GM18861 (cell line): Measurements from ENCODE around the gene CDKN1B.

Experiments used
- ATAC-seq: cut with Tn5 transposase; IDR thresholded peaks from one replicate; pipeline ENCODE4 v1.9.1; 2021; ENCODE audit not compliant: unreplicated experiment

Gene CDKN1B

DNA sequence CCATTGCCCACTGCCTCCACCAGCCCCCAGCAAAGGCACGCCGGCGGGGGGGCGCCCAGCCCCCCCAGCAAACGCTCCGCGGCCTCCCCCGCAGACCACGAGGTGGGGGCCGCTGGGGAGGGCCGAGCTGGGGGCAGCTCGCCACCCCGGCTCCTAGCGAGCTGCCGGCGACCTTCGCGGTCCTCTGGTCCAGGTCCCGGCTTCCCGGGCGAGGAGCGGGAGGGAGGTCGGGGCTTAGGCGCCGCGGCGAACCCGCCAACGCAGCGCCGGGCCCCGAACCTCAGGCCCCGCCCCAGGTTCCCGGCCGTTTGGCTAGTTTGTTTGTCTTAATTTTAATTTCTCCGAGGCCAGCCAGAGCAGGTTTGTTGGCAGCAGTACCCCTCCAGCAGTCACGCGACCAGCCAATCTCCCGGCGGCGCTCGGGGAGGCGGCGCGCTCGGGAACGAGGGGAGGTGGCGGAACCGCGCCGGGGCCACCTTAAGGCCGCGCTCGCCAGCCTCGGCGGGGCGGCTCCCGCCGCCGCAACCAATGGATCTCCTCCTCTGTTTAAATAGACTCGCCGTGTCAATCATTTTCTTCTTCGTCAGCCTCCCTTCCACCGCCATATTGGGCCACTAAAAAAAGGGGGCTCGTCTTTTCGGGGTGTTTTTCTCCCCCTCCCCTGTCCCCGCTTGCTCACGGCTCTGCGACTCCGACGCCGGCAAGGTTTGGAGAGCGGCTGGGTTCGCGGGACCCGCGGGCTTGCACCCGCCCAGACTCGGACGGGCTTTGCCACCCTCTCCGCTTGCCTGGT is at the start of gene CDKN1B:
Gene CDKN1B, plus strand, starts transcription at position 576 of the 793 bp plus-strand sequence. CDS start 472 bp downstream, outside the sequence.
- ATAC-seq: peak; percentile 29

DNA sequence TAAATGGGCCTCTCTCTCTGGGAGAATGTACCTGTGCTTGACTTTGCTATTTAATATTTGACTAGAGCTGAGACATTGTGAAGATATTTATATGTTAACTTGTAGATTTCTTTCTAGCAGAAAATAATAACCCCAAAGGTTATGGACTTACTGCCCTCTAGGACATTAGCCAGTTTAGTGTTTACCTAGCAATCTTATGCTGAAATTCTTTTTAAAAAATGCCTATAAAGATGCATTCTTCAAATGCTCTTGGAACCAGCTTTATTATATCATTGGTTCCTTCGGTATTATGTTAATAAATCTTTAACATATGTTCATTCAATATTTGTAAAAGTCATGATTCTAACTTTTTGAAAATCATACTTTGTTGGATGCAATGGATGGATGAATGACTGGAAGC is 49.2 kb upstream of the CDKN1B start:
- no peak for ATAC-seq

DNA sequence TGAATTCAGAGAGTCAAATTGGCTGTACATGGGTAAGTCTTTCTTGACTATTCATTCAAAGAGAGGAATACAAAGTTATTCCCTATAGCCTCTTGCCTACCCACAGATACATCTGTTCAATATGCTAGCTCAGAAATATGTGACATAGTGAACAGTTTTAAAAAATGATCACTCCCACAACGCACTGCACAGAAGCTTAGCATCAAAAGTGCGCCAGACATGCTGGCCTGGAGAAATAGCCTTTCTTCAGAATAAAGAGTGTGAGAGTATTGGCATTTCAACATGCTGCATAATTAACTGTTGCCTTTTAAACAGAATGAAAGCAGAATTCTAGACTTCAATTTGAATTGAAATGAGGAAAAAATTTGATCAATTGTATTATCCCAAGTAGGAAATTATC is 48.1 kb upstream of the CDKN1B start:
- ATAC-seq: no peak

DNA sequence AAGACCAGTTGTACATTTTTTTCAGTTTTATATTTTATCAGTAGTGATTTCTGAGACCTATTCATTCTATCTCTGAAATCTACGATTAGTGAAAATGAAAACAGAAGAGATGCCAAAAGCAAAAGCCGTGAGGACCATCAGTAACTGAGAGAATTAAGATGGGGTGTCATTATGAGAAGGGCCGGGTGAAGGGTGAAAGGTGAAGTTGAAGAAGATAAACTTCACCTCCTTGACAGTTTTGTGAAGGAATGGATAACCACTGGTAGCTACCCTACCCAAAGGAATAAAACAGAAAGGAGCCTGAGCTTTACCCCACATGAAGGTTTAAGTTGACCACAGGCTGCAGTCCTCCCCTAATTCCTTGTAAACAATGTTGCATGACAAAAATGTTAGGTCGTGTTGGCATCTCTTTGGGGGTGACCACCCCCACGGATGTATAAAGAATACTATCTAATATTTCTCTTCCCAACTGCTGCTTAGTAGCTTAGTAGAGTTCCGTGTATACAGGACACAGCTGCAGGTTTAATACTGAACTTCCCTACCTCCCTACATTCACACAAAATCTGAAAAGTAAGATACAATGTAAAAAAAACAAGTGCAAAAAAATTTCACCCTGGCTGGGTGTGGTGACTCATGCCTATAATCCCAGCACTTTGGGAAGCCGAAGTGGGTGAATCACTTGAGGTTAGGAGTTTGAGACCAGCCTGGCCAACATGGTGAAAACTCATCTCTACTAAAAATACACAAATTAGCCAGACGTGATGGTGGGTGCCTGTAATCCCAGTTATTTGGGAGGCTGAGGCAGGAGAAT is 45.1 kb upstream of the CDKN1B start:
- no peak for ATAC-seq

DNA sequence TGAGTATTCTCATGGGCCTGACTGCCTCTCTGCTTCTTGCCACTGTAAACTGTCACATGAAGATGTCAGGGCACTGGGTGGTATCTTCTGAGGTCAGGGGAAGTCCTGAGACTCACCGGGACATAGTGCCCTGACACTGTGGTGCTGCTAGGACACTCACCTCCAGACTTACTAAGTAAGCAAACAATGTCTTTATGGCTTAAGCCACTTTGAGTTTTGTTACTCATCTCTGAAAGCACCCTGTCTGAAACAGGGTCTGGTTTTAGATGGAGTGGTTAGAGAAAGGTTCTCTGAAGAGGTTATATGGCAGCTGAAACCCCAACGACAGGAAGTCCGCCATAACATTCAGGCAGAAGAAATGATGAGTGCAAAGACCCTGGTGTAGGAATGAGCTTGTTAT is 43.9 kb upstream of the CDKN1B start:
- ATAC-seq: peak; percentile 72

DNA sequence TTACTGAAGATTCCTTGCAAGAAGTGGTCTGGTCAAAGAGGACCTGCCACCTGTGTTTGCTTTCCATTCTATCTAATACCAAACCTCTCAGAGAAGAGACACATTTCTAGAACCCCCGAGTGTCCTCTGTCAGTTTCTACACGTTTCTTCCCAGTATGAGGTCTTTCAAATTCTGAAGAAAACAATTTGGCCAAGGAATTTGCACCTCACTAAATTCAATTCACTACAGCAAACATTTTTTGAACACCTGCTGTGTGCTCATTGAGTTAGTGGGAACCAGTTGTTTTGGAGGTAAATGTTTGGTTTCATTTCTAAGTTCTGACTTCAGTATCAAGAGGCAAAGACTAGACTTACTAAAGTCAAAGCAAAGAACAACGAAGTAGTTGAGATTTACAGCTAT is 40.6 kb upstream of the CDKN1B start:
- no peak for ATAC-seq

DNA sequence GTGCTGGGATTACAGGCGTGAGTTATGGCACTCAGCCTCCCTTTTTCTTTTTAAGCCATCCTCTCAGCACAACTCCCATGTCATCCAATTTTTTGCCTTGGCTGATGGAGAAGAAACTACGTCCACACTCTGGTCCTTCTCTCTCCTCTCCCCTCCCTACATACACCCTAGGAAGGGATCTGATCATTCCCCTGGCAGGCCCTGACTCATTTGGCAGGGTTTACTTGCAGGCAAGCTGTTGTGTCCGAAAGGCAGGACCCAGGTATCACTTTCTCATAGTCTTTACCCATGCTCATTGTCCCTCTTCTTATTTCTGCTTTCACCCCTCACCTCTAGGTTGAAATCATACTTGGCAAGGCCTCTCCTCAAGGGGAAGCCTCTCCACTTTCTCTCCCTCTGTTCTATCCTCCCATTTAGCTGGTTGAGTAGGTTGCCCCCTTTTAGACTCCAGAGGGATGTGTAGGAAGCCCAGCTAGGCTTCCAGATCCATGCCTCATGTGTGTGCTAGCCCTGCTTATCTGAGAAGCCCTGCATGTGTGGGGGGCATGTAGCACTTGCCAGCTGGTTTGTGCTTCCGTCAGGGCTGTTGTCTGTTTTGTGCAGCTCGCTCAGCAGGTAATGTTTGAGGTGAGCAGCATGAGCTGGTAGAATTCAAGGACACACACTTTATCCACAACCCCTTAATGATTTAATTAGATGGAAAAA is 36.0 kb upstream of the CDKN1B start:
- ATAC-seq: no peak

DNA sequence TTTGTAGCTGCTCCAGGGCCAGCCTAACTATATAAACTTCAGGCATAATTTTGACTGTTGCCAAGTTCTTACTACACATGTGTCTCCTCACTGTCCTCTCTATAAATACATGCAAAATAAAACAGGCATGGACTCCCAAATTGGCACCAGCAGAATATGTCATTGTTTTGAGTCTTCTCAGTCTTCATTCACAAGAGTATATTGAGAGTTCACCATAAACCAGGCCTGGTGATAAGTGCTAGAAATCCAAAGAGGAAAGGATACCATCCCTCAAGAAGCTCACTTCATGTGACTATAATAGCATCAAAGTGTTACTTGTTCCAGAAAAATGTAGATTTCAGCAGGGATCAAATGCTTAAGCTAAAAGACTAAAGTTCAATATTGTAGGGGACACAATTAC is 34.9 kb upstream of the CDKN1B start:
- ATAC-seq: no peak

DNA sequence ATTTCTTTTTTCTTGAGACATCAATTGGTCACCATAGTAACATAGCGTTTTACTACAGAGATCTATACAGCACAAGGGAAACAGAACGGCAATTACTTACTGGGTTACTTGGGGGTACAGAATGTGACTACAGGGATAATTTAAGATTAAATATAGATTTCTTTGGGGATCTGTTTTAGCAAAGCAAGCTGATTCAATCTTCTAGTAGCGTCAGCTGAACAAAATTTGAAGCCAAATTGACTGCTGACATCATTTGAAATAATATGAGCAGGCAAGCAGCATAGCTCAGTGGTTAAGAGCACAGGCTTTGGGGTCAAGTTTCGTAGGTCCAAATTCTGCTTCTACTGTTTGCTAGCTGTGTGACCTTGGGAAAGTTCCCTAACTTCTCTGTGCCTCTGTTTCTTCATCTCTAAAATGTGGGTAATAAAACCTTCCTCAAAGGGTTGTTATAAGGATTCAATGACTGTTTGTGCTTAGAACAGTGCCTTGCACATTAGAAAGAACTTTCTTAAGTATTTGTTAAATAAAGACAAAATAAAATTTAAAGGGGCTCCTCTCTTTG is 34.0 kb upstream of the CDKN1B start:
- ATAC-seq: no peak

DNA sequence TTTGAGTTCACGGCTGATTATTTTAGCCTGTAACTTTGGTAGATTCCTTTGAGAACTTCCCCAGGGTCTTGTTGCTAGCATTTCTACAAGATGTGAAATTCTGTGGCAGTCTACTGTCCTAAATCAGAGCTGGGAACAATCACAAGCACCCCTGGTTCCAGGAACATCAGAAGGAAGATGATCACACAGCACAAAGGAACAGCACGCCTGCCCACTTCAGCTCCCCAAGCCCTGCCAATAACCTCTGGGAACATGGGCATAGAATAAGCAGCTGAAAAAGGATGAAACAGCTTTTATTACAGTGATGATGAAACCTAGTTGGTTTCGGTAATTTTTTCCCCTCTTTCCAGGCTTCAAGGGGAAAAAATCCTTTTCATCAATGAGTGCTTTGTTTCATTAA is 33.4 kb upstream of the CDKN1B start:
- ATAC-seq: no peak

DNA sequence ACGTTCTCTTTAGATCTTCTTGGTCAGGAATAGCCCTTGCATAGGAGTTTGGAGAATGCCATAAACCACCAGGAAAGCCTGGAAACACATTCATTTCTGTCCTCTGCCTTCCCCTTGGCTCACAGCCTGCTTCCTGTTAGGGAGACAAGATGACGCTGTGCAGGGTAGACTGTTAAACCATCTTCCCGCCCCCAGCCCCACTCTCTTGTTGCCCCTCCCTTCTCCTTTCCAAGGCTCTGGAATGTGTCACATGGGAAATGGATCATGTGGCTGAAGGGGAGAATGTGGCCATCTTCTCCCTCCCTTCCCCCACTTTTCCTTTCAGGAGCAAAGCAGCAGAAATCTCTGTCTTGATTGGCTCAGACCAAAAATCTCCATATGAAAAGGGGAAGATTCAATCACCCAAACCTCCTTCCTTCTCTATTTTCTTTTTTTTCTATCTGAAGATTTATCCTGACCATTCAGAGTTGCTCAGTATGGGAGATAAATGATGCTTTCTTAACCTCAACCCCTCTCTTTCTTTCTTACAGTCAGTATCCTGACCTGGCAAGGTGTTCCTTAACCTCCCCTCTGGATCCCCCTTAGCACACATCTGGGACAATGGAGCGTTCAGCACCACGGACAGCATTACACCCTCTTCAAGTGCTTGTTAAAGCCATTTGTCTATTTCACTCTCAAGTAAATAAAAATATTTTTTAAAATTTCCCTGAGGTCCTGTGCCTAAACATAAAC is 32.6 kb upstream of the CDKN1B start:
- no peak for ATAC-seq

DNA sequence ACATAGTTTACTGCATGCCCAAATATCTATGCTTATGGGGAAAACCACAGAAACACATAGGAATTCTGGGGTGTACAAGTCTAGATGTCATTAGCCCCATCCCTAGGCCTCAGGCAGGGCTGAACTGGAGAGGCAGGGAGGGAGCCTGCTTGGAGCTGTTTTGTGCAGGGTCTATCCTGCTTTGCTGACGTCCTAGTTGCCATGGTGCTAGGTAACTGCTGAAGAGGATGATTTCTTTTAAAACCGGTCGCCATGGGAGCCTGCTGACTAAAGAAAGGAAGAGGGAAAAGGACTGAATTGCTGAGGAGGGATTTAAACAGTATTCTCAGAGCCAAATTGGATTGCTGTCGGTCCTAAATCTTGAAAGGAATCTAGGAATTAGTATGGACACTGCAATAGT is 31.9 kb upstream of the CDKN1B start:
- no peak for ATAC-seq

DNA sequence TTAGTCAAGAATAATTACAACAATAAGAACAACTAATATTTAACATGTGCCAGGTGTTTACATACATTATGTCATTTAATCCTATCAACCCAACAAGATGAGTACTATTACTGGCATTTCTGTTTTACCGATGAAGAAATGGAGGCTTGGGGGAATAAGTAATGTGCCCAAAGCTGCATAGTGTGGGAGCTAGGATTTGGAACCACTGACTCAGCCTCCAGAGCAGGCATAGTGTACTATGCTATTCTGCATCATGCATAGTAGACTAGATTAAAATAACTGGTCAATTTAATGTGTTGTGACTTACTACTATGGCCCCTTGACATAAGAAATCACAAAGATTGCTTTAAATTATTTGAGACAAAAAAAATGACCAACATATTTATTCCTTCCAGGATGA is 30.7 kb upstream of the CDKN1B start:
- no peak for ATAC-seq

DNA sequence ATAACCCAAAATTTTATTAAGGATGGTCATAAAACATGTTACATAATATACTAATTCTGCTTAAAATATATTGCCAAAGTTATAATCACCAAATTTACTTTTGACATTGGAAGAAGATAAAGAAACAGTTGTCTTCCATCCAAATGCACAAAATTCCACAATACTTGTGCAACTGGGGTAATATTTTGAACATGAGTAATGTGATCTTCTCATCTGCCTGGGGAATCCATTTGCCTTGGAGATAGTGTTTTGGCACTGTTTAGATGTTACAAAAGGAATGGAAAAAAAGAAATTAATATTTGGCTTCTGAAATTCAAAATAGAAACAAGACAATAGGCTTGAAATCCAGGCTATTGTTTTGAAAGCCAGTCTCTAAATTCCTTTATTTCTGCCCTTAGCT is 30.2 kb upstream of the CDKN1B start:
- ATAC-seq: no peak

DNA sequence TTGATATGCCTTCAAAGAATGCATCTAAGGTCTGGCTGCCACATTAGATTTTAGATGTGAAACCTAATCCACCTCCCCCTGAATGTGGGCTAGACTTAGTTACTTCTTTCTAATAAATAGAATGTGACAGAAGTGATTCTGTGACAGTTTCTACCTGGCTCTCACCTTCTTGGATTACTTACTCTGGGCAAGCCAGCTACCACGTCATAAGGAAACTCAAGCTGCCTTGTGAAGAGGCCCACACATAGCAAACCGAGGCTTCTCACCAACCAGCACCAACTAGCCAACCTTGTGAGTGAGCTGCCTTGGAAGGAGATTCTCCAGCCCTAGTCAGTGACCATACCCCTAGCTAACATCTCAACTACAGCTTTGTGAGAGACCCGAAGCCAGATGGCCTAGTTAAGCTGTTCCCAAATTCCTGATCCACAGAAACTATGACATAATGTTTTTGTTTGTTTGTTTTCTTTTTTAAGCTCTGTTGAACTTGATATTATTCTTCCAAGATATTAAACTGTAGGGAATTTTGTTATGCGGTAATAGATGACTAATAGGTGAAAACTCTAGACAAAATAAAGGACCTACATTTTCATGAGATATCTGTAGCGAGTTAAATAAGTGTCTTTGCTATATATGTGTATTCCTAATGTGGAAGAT is 27.4 kb upstream of the CDKN1B start:
- no peak for ATAC-seq

DNA sequence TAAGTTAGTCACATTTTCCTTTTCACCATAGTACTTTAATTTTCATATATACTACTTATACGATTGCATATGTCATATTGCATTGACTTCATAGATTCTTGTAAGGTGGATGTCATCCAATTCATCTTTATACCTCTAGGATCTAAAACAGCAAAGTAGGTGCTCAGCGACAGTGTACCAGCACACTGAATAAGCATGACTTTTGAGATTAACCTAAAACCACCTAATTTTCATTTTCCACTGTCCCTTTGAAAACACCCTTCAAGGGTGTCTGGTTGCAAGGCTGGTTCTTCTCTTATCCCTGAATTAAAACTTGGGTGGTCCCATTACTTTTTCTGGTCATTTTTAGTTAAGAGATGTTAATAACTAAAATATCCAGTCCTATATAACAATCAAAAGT is 25.6 kb upstream of the CDKN1B start:
- ATAC-seq: peak; percentile 38

DNA sequence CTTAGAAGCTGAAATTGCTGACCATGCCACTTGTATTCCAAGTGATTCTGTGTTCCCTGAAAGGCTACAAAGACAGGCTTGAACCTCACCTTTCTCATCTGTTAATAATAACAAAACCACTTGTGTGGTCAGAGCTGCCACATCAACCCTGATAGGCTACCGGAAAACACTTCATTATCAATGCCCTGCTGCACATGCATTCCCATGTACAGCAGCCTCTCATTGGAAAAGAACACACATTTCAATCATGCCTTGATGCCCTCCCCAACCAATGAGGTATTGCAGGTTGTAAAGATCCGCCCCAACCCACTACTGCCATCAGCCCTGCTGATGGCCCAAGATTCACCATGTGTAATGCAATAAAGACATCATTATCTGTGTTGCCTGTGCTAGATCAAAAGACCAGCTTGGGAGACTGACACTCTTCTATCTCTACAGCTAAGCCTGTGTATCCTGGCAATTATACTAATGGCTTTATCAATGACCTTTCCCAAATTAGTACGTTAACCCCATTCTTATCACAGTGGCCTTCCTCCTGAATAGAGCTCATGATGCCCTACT is 24.0 kb upstream of the CDKN1B start:
- ATAC-seq: no peak

DNA sequence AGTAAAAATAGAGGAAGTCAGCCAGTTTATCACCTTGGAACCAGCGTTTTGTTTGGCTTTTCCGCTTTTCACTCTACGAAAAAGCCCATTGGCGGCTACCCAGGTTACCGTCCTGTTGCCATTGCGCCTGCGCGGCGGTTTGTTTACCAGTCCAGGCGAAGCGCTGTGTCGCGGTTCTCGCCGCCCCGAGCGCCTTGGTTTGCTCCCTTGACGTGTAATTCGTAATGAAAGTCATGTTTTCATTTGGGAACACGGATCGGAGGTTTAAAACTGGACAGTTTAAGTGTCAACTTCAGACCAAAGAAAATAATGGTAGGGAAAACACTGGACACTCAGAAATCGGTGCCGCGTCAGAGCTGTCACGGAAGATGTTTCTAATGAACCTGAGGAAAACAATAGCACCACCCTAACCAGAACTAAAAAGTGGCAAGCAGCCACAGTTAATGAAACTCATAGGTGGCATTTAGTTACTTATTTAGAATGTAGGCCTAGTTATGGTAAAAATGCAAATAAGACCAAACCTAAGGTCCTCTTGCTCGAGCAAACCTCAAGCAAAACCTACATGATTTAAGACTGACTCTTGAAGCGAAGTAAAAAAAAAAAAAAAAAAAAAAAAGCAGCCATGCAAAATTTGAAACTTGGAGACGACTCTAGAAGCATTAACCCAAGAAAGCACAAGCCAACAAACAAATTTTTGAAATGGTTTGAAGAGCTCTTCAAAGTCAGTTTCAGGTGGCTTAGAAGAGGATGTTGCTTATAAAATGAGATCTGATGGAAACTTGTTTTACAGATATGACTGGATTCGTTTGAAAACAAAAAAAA is 20.4 kb upstream of the CDKN1B start:
- peak; percentile 67 for ATAC-seq

DNA sequence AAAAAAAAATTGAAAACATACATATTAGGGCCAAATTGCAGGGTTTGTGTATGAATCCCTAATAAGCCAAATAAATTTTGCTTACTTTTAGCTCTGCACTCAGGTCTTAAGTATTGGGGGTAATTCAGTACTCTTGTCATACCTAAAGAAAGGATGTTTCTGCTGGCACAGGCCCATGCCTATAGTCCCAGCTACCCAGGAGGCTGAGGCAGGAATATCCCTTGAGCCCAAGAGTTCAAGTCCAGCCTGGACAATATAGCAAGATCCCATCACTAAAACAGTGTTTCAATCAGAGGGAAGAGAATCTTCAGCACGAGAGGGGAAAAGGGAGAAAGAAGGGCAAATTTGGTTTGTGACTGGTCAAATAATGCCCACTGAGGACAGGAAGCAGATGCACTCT is 17.8 kb upstream of the CDKN1B start:
- ATAC-seq: no peak
